HPDE6-E6E7 (cell line): ENCODE data around the gene ONECUT3.
A peak's percentile ranks its signal among the peaks of the same experiment; 100 is the strongest.
"Not testable (repeated sequence)": the region's sequence is repeated elsewhere in the genome, so short reads cannot be mapped to it uniquely, and the experiment has no call there.

Experiments used
- DNase-seq: peaks from one replicate; pipeline ENCODE4 v3.0.0; 2011; ENCODE audit warnings: missing footprints; ENCODE audit errors: extremely low spot score

Gene ONECUT3

GRCh38 chr19:1752757-1753728 lies at the start of gene ONECUT3:
TSS of gene ONECUT3 (plus strand) at chr19:1753506. CDS start at chr19:1753663, 157 bp downstream.
- DNase-seq: no peak

- DNase-seq: no peak
Observed at GRCh38 chr19:1704339-1704738, 49.0 kb upstream of the ONECUT3 start.

GRCh38 chr19:1705367-1705766 lies 47.9 kb upstream of the ONECUT3 start:
- no peak for DNase-seq

GRCh38 chr19:1706646-1707045 lies 46.7 kb upstream of the ONECUT3 start:
- DNase-seq: not testable (repeated sequence)

GRCh38 chr19:1707240-1707639 lies 46.1 kb upstream of the ONECUT3 start:
- no peak for DNase-seq

GRCh38 chr19:1713170-1713569 lies 40.1 kb upstream of the ONECUT3 start:
- DNase-seq: no peak

GRCh38 chr19:1715540-1715939 lies 37.8 kb upstream of the ONECUT3 start:
- no peak for DNase-seq

- DNase-seq: no peak
Observed at GRCh38 chr19:1717200-1717969, 35.9 kb upstream of the ONECUT3 start.

GRCh38 chr19:1717970-1718264 lies 35.4 kb upstream of the ONECUT3 start:
- no peak for DNase-seq

GRCh38 chr19:1718420-1719291 lies 34.6 kb upstream of the ONECUT3 start:
- no peak for DNase-seq

GRCh38 chr19:1719519-1719918 lies 33.8 kb upstream of the ONECUT3 start:
- DNase-seq: no peak

- DNase-seq: no peak
Observed at GRCh38 chr19:1720237-1720636, 33.1 kb upstream of the ONECUT3 start.

- peak; percentile 76 for DNase-seq
Observed at GRCh38 chr19:1725100-1726064, 27.9 kb upstream of the ONECUT3 start.

GRCh38 chr19:1728816-1729567 lies 24.3 kb upstream of the ONECUT3 start:
- no peak for DNase-seq

GRCh38 chr19:1729568-1729925 lies 23.8 kb upstream of the ONECUT3 start:
- DNase-seq: no peak

- DNase-seq: no peak
Observed at GRCh38 chr19:1730157-1730556, 23.1 kb upstream of the ONECUT3 start.

- no peak for DNase-seq
Observed at GRCh38 chr19:1734321-1734966, 18.9 kb upstream of the ONECUT3 start.

GRCh38 chr19:1736280-1736679 lies 17.0 kb upstream of the ONECUT3 start:
- DNase-seq: no peak

GRCh38 chr19:1736927-1737326 lies 16.4 kb upstream of the ONECUT3 start:
- DNase-seq: no peak
